HUES6 (cell line): ENCODE measurements around the gene B4GALNT3.

Source experiments
- H3K27ac ChIP-seq: 2 replicates; pipeline ENCODE4 v1.7.0; 2013; ENCODE audit warnings: low read depth, mild to moderate bottlenecking, low read length, inconsistent platforms
- H3K27me3 ChIP-seq: 2 replicates; pipeline ENCODE4 v1.6.1; 2013; ENCODE audit warnings: low read length; ENCODE audit not compliant: control insufficient read depth, insufficient read depth
- H3K36me3 ChIP-seq: 2 replicates; pipeline ENCODE4 v1.6.1; 2013; ENCODE audit warnings: low read length; ENCODE audit not compliant: control insufficient read depth, insufficient read depth
- H3K4me1 ChIP-seq: 2 replicates; pipeline ENCODE4 v1.6.1; 2013; ENCODE audit warnings: low read length; ENCODE audit not compliant: control insufficient read depth, insufficient read depth
- H3K4me3 ChIP-seq: 2 replicates; pipeline ENCODE4 v1.5.1; 2013; ENCODE audit warnings: low read depth, low read length
- H3K9ac ChIP-seq: one replicate; pipeline ENCODE4 v1.6.1; 2013; ENCODE audit warnings: mild to moderate bottlenecking, low read length
- H3K9me3 ChIP-seq: 2 replicates; pipeline ENCODE4 v1.6.1; 2013; ENCODE audit warnings: low read depth, low read length; ENCODE audit not compliant: control insufficient read depth, insufficient read depth

B4GALNT3 gene

GRCh38 chr12:559906-560455 is 100.2 kb downstream of the B4GALNT3 start:
- Histone ChIP-seq H3K4me3 (no peak overlapping the region), H3K4me1 (no peaks in the 10 kb centered on the region; the same call in 1 of the 2 replicates), H3K36me3 (peaks cover 7% of the 10 kb centered on the region; the same call in 1 of the 2 replicates), H3K9me3 (no peaks in the 10 kb centered on the region), H3K27me3 (no peaks in the 10 kb centered on the region), H3K27ac (no peak overlapping the region), H3K9ac (no peak overlapping the region)

GRCh38 chr12:560691-561390 is 101.1 kb downstream of the B4GALNT3 start:
- no peaks in the 10 kb centered on the region for H3K27me3 ChIP-seq
- H3K4me1 ChIP-seq, result no peaks in the 10 kb centered on the region; the same call in 1 of the 2 replicates
- H3K9ac ChIP-seq, result no peak overlapping the region
- no peak overlapping the region for H3K4me3 ChIP-seq
- peaks cover 5% of the 10 kb centered on the region; the same call in 1 of the 2 replicates for H3K36me3 ChIP-seq
- H3K27ac ChIP-seq, result no peak overlapping the region
- H3K9me3 ChIP-seq, result no peaks in the 10 kb centered on the region

- Histone ChIP-seq H3K27ac (no peak overlapping the region), H3K4me1 (no peaks in the 10 kb centered on the region; the same call in 1 of the 2 replicates), H3K4me3 (no peak overlapping the region), H3K27me3 (no peaks in the 10 kb centered on the region), H3K9ac (no peak overlapping the region), H3K9me3 (no peaks in the 10 kb centered on the region), H3K36me3 (peaks cover 4% of the 10 kb centered on the region; the same call in 1 of the 2 replicates)
Observed at GRCh38 chr12:561391-561705, 101.6 kb downstream of the B4GALNT3 start.

- no peaks in the 10 kb centered on the region; the same call in 1 of the 2 replicates for H3K4me1 ChIP-seq
- H3K4me3 ChIP-seq, result no peak overlapping the region
- H3K9ac ChIP-seq, result no peak overlapping the region
- no peaks in the 10 kb centered on the region for H3K9me3 ChIP-seq
- H3K27me3 ChIP-seq, result no peaks in the 10 kb centered on the region
- no peak overlapping the region for H3K27ac ChIP-seq
- H3K36me3 ChIP-seq, result peaks cover 2% of the 10 kb centered on the region; the same call in 1 of the 2 replicates
Observed at GRCh38 chr12:561908-562593, 102.3 kb downstream of the B4GALNT3 start.

- H3K27me3 ChIP-seq, result no peaks in the 10 kb centered on the region
- no peaks in the 10 kb centered on the region; the same call in 1 of the 2 replicates for H3K4me1 ChIP-seq
- H3K9me3 ChIP-seq, result no peaks in the 10 kb centered on the region
- H3K27ac ChIP-seq, result no peak overlapping the region
- no peak overlapping the region for H3K9ac ChIP-seq
- no peak overlapping the region for H3K4me3 ChIP-seq
- peaks cover 2% of the 10 kb centered on the region; the same call in 1 of the 2 replicates for H3K36me3 ChIP-seq
Observed at GRCh38 chr12:562634-563033, 102.9 kb downstream of the B4GALNT3 start.

- no peak overlapping the region for H3K27ac ChIP-seq
- no peaks in the 10 kb centered on the region; the same call in 1 of the 2 replicates for H3K4me1 ChIP-seq
- peaks cover 2% of the 10 kb centered on the region; the same call in 1 of the 2 replicates for H3K36me3 ChIP-seq
- H3K27me3 ChIP-seq, result no peaks in the 10 kb centered on the region
- no peak overlapping the region for H3K9ac ChIP-seq
- H3K4me3 ChIP-seq, result no peak overlapping the region
- H3K9me3 ChIP-seq, result no peaks in the 10 kb centered on the region
Observed at GRCh38 chr12:563250-563781, 103.6 kb downstream of the B4GALNT3 start.

- Histone ChIP-seq H3K9me3 (no peaks in the 10 kb centered on the region), H3K36me3 (0 out of 2 replicates have a peak, but pooled peaks cover 2% of the 10 kb centered on the region), H3K27me3 (no peaks in the 10 kb centered on the region), H3K4me1 (no peaks in the 10 kb centered on the region; the same call in 1 of the 2 replicates), H3K27ac (no peak overlapping the region), H3K4me3 (no peak overlapping the region), H3K9ac (no peak overlapping the region)
Observed at GRCh38 chr12:563787-564298, 104.1 kb downstream of the B4GALNT3 start.

- Histone ChIP-seq H3K27ac (no peak overlapping the region), H3K9me3 (no peaks in the 10 kb centered on the region), H3K4me1 (no peaks in the 10 kb centered on the region; the same call in 1 of the 2 replicates), H3K9ac (no peak overlapping the region), H3K4me3 (no peak overlapping the region), H3K27me3 (0 out of 2 replicates have a peak, but pooled peaks cover 4% of the 10 kb centered on the region), H3K36me3 (no peaks in the 10 kb centered on the region)
Observed at GRCh38 chr12:565161-565560, 105.4 kb downstream of the B4GALNT3 start.

- Histone ChIP-seq H3K9ac (no peak overlapping the region), H3K27me3 (0 out of 2 replicates have a peak, but pooled peaks cover 4% of the 10 kb centered on the region), H3K4me3 (no peak overlapping the region), H3K27ac (no peak overlapping the region), H3K4me1 (no peaks in the 10 kb centered on the region; the same call in 1 of the 2 replicates), H3K9me3 (no peaks in the 10 kb centered on the region), H3K36me3 (no peaks in the 10 kb centered on the region)
Observed at GRCh38 chr12:565589-566105, 105.9 kb downstream of the B4GALNT3 start.

- no peak overlapping the region for H3K27ac ChIP-seq
- H3K4me3 ChIP-seq, result no peak overlapping the region
- H3K9ac ChIP-seq, result no peak overlapping the region
- H3K4me1 ChIP-seq, result peaks cover 14% of the 10 kb centered on the region; the same call in 1 of the 2 replicates
- H3K9me3 ChIP-seq, result no peaks in the 10 kb centered on the region
- H3K27me3 ChIP-seq, result 0 out of 2 replicates have a peak, but pooled peaks cover 4% of the 10 kb centered on the region
- H3K36me3 ChIP-seq, result no peaks in the 10 kb centered on the region
Observed at GRCh38 chr12:568486-568885, 108.7 kb downstream of the B4GALNT3 start.
